ENCODE results near the gene SPACDR.
"Not testable (repeated sequence)": the region's sequence is repeated elsewhere in the genome, so short reads cannot be mapped to it uniquely, and the experiment has no call there.

The SPACDR gene

DNA sequence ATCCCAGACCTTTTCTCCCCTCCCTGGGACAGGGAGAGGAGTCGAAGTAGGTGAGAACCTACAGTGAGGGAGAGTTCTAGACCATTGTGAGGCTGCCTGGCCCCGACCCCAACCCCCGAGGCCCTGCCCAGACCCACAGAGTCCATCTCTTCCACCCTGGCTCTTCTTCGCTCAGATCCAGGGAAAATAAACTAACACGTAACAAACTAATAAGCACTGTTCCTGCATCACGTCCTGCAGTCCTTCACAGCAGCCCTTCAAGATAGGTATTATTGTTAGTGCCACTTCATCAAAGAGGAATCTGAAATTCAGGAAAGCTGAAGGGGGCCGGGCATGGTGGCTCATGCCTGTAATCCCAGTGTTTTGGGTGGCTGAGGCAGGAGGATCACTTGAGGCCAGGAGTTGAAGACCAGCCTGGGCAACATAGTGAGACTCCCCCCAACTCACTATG, at the start of gene SPACDR:
Gene SPACDR (minus strand): TSS at position 51 of the 451 bp plus-strand sequence. CDS start 235 bp downstream, outside the sequence.
- DNase-seq = no peak

GRCh38 chr7:100513212-100513810, 49.3 kb upstream of the SPACDR start:
- no peak for DNase-seq

- DNase-seq = no peak
Observed at GRCh38 chr7:100510437-100511239, 46.6 kb upstream of the SPACDR start.

- no peak for DNase-seq
Observed at GRCh38 chr7:100509231-100509630, 45.2 kb upstream of the SPACDR start.

GRCh38 chr7:100506356-100506923, 42.4 kb upstream of the SPACDR start:
- no peak for DNase-seq

DNA sequence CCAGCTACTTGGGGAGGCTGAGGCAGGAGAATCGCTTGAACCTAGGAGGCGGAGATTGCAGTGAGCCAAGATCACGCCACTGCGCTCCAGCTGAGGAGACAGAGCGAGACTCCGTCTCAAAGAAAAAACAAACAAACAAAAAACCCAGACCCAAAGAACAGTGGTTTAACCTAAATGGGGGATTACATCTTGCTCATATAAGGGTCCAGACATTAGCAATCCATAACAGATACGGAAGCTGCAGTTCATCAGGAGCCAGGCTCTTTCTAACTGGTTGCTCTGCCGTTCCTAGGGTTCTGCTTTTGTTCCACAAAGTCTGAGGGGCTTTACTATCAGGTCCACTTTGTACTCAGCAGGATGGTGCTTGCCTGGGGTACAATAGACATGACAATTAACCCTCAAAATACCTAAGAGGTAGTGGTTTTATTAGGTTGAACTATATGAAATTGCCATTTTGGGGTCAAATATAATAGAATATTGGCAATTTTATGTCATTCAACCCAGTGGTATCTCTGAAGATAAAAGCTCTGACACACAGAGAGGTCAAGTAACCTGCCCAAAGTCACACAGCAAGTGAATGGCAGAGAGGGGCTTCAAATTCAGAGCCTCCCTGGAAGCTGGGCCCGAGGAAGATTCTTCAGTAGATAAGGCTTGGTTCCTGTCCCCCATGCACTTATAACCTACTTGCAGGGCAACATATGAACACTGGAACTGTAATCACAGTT, 41.0 kb upstream of the SPACDR start:
- no peak for DNase-seq

DNA sequence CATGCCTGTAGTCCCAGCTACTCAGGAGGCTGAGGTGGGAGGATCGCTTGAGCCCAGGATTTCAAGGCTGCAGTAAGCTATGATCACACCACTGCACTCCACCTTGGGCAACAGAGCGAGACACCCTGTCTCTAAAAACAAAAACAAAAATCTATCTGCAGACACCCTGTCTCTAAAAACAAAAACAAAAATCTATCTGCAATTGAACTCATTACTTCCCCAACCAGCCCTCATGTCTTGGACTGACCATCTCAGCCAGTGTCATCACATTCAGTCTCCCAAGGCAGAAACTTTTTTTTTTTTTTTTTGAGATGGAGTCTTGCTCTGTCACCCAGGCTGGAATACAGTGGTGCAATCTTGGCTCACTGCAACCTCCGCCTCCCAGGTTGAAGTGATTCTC, 40.0 kb upstream of the SPACDR start:
- not testable (repeated sequence) for DNase-seq

DNA sequence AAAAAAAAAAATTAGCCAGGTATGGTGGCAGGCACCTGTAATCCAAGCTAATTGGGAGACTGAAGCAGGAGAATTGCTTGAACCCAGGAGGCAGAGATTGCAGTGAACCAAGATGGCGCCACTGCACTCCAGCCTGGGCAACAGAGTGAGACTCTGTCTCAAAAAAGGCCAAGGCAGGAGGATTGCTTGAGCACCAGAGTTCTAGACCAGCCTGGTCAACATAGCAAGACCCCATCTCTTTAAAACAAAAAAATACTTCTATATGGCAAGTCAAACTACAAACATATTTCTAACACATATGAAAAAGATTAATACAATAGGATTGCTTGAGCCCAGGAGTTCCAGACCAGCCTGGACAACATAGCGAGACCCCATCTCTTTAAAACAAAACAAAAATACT, 36.7 kb upstream of the SPACDR start:
- DNase-seq = not testable (repeated sequence)

- DNase-seq = no peak
Observed at GRCh38 chr7:100496509-100496908, 32.4 kb upstream of the SPACDR start.

DNA sequence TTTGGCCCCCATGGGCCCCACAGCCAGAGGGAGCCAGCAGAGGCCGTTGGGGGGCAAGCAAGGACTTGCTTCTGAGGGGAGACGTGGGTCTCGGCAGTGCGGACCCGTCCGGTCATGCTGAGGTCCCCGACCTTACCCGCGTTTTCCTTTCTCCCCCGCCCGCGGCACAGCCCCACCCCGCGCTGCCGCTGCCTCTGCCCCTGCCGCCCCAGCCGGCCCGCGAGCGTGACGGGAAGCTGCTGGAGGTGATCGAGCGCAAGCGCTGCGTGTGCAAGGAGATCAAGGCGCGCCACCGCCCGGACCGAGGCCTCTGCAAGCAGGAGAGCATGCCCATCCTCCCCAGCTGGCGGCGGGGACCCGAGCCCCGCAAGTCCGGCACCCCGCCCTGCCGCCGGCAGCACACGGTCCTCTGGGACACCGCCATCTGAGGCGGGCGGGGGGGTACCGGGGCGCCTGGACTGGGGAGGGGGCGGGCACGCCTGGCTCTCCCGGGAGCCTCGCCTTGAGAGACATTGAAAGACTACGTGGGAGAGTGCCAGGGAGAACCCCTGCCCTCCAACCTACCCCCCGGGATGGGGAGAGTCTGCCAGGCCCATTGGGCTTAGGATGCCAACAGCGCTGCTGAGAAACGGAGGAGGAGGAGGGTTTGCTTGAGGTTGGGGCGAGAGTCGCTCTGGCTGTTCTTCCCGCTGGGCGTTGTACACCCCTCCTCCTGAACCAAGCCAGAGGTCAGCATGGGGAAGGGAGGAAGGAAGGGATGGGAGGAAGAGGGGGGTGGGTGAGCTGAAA, 29.6 kb upstream of the SPACDR start:
- DNase-seq = no peak

GRCh38 chr7:100492738-100493475, 28.8 kb upstream of the SPACDR start:
- DNase-seq = no peak

DNA sequence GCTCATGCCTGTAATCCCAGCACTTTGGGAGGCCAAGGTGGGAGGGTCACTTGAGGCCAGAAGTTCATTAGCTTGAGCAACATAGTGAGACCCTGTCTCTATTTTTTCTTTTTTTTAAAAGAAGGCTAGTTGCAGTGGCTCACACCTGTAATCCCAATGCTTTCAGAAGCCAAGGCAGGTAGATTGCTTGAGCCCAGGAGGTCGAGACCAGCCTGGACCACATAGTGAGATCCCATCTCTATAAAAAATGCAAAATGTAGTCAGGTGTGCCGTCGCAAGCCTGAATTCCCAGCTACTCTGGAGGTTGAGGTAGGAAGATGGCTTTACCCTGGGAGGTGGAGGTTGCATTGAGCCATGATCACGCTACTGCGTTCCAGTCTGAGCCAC, 27.1 kb upstream of the SPACDR start:
- no peak for DNase-seq

DNA sequence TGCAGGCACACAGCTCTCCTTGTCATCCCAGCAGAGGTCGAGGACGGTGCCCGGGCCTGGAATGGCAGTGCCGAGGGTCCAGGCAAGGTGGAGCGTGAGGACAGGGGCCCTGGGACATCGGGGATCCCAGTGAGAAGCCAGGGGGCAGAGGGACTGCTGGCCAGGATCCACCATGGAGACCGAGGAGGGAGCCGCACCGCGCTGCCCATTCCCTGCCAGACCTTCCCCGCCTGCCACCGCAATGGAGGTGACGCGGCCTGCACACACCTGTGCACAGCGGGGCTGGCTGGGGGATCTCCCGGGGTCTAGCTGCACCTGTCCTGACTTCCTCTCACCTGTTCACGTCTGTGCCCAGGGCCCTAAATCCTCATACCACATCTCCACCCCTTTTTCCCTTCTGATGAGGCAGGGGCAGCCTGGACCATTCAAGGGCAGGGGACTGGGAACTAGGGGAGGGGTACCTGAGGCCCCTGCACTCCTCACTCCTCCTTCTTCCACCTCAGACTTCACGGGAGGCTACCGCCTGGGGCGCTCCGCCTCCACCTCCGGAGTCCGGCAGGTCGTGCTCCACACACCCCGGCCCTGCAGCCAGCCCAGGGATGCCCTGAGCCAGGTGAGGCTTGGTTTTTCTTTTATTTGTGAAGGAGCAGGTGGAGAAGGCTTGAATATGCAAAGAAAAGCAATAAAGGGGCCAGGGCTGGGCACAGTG, 26.6 kb upstream of the SPACDR start:
- DNase-seq = no peak

DNA sequence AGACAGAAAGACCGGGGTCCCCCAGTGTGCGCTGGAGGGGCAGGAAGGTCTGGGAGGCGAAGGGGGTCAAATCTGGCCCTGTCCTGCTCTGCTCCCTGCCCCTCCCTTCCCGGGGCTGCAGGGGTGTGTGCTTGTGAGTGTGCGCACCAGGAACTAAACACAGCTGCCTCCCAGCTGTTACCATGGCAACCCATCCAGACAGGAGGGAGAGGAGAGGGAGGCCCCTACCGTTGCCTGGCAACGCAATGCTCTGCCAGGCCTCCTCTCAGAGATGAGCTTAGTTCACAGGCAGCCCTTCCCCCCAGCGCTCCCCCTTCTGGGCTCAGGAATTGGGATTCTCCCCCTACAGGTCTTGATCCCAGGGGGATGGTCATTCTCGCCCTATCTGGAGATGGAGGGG, 25.8 kb upstream of the SPACDR start:
- DNase-seq = peak; percentile 98

DNA sequence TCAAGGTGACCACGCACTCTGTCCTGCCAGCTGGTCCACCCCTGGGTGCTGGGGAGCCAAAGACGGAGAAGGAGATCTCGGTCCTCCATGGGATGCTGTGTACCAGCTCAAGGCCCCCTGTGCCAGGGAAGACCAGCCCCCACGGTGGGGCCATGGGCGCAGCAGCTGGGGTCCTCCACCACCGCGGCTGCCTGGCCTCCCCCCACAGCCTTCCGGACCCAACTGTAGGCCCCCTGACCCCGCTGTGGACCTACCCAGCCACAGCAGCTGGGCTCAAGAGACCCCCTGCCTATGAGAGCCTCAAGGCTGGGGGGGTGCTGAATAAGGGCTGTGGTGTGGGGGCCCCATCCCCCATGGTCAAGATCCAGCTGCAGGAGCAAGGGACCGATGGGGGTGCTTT, 25.1 kb upstream of the SPACDR start:
- DNase-seq = no peak

- no peak for DNase-seq
Observed at GRCh38 chr7:100488333-100489095, 24.5 kb upstream of the SPACDR start.

DNA sequence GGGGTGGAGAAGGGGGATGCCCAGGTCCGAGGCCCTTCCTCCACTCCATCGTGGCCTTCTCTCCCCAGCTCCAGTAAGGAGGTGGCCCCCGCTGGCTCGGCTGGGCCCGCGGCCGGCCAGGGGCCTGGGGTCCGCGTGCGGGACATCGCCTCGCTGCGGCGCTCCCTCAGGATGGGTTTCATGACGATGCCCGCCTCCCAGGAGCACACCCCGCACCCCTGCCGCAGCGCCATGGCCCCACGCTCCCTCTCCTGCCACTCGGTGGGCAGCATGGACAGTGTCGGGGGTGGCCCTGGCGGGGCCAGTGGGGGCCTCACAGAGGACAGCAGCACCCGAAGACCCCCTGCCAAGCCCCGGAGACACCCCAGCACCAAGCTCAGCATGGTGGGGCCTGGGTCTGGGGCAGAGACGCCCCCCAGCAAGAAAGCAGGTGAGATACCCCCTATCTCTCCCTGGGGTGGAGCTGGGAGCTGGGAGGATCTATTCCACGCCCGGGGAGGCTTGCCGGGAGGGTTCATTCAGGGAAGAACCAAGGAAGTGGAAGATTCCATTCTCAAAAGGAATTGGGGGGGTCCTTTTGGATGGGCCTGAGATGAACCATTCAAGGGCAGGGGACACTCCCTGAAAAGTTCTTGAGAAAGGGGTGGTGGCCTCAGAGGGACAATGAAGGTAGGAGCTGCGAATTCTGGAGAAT, 22.8 kb upstream of the SPACDR start:
- no peak for DNase-seq

- no peak for DNase-seq
Observed at GRCh38 chr7:100486111-100486636, 22.1 kb upstream of the SPACDR start.

GRCh38 chr7:100485471-100485876, 21.4 kb upstream of the SPACDR start:
- DNase-seq = no peak

- no peak for DNase-seq
Observed at GRCh38 chr7:100484673-100485045, 20.6 kb upstream of the SPACDR start.
